AG04449 (cell line): Measurements from ENCODE around the gene TCN2.
A peak's percentile ranks its signal among the peaks of the same experiment; 100 is the strongest.
"Not testable (repeated sequence)": the region's sequence is repeated elsewhere in the genome, so short reads cannot be mapped to it uniquely, and the experiment has no call there.

Source experiments
- CTCF ChIA-PET: fragments of 350-600 bp; formaldehyde crosslinking; extraction: SDS; loops from one replicate; lab custom pipeline; 2021; ENCODE audit warnings: antibody characterized with exemption; lab: Yijun Ruan, JAX
- POLR2A ChIA-PET: fragments of 400-600, 350-600 bp; formaldehyde crosslinking; extraction: SDS; loops from one replicate; lab custom pipeline; 2020; ENCODE audit warnings: antibody characterized with exemption, inconsistent platforms; lab: Yijun Ruan, JAX
- DNase-seq: peaks from one replicate; pipeline ENCODE4 v3.0.0-alpha.2; 2010; ENCODE audit warnings: low read depth, low spot score
- H3K4me3 ChIP-seq: 2 replicates; pipeline ENCODE4 v1.5.1; 2011; ENCODE audit warnings: low read depth, mild to moderate bottlenecking, control low read depth, low read length
- TF ChIP-seq, protein P1 (sequence below): IDR thresholded peaks from one replicate; pipeline ENCODE4 v1.5.1; 2011; ENCODE audit warnings: mild to moderate bottlenecking, moderate library complexity, low read length, control low read depth, inconsistent platforms; ENCODE audit not compliant: insufficient read depth; ENCODE audit errors: missing control alignments

TCN2 gene

DNA sequence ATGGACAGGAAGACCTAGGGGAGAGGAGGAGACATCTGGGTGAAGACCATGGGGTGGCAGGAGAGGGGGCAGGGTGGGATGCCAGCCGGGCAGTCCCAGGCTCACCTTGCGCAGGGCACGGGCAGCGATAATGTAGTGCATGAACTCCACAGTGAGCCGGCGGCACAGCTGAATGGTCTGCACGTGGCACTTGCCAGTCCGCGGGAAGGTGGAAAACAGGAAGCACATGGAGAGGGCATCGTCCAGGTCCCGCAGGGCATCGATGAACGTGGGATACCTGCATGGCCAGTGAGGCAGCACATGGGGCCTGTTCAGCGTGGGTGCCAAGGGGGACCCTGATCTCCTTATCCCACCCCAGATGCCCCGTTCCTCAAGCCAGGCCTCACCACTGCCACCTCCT, 22.5 kb upstream of the TCN2 start:
- no peak for DNase-seq
- ChIA-PET POLR2A (no interaction called here), CTCF (interaction anchor here (1.0 kb wide), 1 partner anchor 171 kb away, joined by 4 read pairs; no protein-coding TSS in a partner anchor)
- no peak overlapping the region for H3K4me3 ChIP-seq
- TF ChIP-seq, protein P1, sequence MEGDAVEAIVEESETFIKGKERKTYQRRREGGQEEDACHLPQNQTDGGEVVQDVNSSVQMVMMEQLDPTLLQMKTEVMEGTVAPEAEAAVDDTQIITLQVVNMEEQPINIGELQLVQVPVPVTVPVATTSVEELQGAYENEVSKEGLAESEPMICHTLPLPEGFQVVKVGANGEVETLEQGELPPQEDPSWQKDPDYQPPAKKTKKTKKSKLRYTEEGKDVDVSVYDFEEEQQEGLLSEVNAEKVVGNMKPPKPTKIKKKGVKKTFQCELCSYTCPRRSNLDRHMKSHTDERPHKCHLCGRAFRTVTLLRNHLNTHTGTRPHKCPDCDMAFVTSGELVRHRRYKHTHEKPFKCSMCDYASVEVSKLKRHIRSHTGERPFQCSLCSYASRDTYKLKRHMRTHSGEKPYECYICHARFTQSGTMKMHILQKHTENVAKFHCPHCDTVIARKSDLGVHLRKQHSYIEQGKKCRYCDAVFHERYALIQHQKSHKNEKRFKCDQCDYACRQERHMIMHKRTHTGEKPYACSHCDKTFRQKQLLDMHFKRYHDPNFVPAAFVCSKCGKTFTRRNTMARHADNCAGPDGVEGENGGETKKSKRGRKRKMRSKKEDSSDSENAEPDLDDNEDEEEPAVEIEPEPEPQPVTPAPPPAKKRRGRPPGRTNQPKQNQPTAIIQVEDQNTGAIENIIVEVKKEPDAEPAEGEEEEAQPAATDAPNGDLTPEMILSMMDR = no peak

DNA sequence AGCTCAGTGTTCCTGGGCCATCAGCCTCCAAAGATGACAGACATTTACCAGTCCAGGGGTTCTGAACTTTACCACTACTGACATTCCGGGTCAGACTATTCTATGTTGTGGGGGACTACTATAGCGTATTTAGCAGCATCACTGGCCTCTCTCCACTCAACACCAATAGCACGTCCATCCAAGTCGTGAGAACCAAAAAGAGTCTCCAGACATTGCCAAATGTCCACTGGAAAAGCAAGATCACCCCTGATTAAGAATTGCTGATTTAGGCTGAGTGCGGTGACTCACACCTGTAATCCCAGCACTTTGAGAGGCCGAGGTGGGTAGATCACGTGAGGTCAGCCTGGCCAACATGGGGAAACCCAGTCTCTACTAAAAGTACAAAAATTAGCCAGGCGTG, 20.6 kb upstream of the TCN2 start:
- TF ChIP-seq, protein P1 = no peak
- POLR2A ChIA-PET = interaction anchor here (1.5 kb wide), 1 partner anchor 10 kb away, joined by 3 read pairs; no protein-coding TSS in a partner anchor
- CTCF ChIA-PET = interaction anchor here (1.9 kb wide), 1 partner anchor 169 kb away, joined by 6 read pairs; no protein-coding TSS in a partner anchor
- no peak overlapping the region for H3K4me3 ChIP-seq
- no peak for DNase-seq

DNA sequence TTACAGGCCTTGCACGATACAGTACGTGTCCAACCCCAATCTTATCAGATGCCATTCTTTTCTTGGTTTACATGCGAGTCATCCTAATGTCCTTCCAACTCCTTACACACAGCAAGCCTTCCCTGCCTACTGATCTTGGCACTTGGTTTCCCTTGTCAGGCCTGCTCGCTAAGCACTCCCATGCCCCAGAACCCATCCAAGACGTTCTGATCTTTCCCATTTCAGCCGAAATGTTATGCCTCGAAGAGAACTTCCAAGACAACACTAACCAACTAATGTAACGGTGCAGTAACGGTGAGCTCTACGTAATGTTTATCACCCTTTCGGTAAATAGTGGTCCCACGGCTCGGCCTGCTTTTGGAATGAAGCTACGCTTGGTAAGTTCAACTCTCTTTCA, 15.8 kb upstream of the TCN2 start:
- peak overlapping the region; percentile 80 for H3K4me3 ChIP-seq
- TF ChIP-seq, protein P1 = no peak
- no peak for DNase-seq

DNA sequence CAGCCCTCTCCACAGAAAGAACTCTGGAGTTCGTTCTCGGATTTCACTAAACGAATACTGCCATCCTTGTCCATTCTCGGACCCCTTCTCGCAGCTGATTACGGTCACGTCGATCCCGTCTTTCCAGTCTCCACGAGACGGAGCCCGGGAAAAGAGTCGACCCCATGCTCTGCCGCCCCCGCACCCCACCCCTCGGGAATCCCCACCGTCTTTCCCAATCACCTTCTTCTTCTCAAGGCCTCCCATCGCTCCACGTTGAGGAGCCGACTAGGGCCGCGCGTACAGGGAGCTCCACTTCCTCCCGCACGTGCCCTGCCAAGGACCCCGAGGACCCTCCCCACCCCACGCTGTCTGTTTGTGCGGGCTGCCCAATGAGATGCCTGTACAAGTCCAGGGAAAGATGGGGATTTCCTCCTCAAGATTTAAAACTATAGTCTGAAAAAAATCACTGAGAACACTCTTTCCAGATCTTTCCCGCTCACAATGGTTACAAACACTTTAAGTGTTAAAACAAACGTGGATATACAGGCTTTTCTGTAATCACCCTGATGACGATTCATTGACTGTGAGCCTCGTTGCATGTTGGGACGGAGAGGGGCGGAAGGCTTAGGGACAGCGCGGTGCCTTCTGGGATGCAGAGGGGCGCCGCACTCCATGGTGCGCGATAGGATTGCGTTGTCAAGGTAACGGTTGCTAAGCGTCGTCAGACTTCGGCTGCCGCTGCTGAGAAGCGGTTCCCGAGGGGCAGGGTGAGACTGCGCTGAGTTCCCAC, 15.2 kb upstream of the TCN2 start, which contains the start of gene PES1:
PES1 (minus strand) TSS at position 323 of the 772 bp plus-strand sequence; CDS start at position 246, 77 bp downstream.
- H3K4me3 ChIP-seq = peak within 1 kb of the TSS; percentile 80
- TF ChIP-seq, protein P1 = no peak
- ChIA-PET POLR2A (interaction anchor here (0.7 to 1.0 kb wide), 4 partner anchors 11 to 194 kb away, joined by 3 to 4 read pairs (median 3); partner anchors contain the start of gene SLC35E4), CTCF (interaction anchor here (0.7 to 3.5 kb wide), 14 partner anchors 9 to 163 kb away, joined by 3 to 21 read pairs (median 5); no protein-coding TSS in a partner anchor)
- peak; percentile 95 for DNase-seq

More for the DNA sequence above, 15.8 kb upstream of the TCN2 start:
- ChIA-PET CTCF (interaction anchor here (0.9 to 3.5 kb wide), 8 partner anchors 9 to 164 kb away, joined by 3 to 21 read pairs (median 4); no protein-coding TSS in a partner anchor), POLR2A (interaction anchor here (0.7 to 1.0 kb wide), 4 partner anchors 10 to 194 kb away, joined by 3 to 4 read pairs (median 3); partner anchors contain the start of gene SLC35E4)

DNA sequence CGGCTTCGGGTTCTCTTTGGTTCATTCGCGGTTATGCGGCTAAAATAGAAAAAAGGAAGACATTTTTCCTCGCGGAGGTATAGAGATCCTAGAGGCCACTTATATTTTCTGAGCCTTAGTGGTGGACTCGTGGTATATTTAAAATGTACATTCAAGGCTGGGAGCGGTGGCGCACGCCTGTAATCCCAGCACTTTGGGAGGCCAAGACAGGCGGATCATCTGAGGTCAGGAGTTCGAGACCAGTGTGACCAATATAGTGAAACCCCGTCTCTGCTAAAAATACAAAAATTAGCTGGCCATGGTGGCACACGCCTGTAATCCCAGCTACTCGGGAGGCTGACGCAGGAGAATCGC, 14.6 kb upstream of the TCN2 start:
- CTCF ChIA-PET = interaction anchor here (0.7 to 2.4 kb wide), 9 partner anchors 9 to 328 kb away, joined by 3 to 7 read pairs (median 5); no protein-coding TSS in a partner anchor
- POLR2A ChIA-PET, DNase-seq: not testable (repeated sequence)
- peak overlapping the region; percentile 40 for H3K4me3 ChIP-seq

DNA sequence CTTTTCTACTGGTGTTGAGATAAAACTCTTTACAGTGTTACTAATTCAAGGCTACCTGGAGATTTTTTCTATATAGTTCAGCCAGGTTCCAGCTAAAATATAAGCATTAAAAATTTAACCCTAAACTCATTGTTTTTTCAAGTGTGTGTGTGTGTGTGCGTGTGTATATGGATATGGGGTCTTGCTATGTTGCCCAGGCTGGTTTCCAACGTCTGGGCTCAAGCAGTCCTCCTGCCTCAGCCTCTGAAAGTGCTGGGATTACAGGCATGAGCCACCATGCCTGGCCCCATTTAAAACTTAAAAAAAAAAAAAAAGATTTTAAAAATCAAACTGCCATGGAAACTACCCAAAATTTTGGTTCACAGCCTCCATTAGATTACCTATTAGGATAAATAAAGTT, 10.8 kb upstream of the TCN2 start:
- TF ChIP-seq, protein P1 = no peak
- DNase-seq = no peak
- POLR2A ChIA-PET = no interaction called here
- H3K4me3 ChIP-seq = no peak overlapping the region
- CTCF ChIA-PET = interaction anchor here (1.0 to 1.6 kb wide), 2 partner anchors 10 to 12 kb away, joined by 5 to 8 read pairs; no protein-coding TSS in a partner anchor
